C4-2B (cell line): ENCODE measurements around the gene HAAO.

Experiments
- CTCF ChIP-seq: fragments of 450-650 bp; conservative IDR thresholded peaks from 2 replicates; pipeline ENCODE4 v1.5.1; 2017; ENCODE audit warnings: mild to moderate bottlenecking
- ZFX ChIP-seq: fragments of 450-650 bp; IDR thresholded peaks from 2 replicates; pipeline ENCODE4 v1.6.1; 2017

- TF ChIP-seq CTCF (no peak), ZFX (no peak)
These were observed at the start of gene HAAO for GRCh38 chr2:42792583-42793333.
